ENCODE data around the gene RPL29. TPM values are rescaled to one million over a fixed set of nuclear protein-coding genes. Genes with fewer than 3 reads are reported as not detected.

Gene RPL29
- total and polyA plus RNA-seq, 2 donors from 2014 or later: 785 to 1,416 TPM

GRCh38 chr3:51982838-51983577, 12.7 kb downstream of the RPL29 start, which contains the start of gene ACY1:
TSS of gene ACY1 (plus strand) at chr3:51983535. CDS start at chr3:51984065, 530 bp downstream.
- intact Hi-C loops (cut with DNase I): no loop called here
- no peak for FAIRE-seq

DNA sequence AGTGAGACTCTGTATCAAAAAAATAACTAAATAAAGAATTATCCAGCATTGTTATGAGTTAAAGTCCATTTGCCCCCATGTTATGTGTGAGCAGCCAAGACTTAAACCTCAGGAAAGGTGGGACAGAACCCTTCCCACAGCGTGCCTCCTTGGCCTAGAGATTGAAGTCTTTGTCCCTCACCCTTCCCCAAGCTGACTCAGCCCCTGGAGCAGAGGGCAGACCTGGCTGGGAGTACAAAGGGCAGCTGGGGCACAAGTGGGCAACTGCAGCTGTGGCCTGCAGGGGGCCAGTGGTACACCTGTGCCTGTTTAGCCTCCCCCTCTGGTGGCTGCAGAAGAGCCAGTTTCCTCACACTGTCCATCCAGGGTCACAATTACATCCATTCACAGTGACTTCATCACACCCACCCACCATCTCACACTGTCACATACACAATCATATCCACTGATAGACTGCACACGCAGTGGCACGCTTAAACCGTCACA, 13.3 kb downstream of the RPL29 start:
- Histone ChIP-seq H3K27ac (ENCODE audit: low read depth in 2 of 2, low read length in 2 of 2) (peak overlapping the region; percentile 89 to 97), H3K4me1 (ENCODE audit: control insufficient read depth in 2 of 3, insufficient read depth in 2 of 3, low read depth in 1 of 3, low read length in 3 of 3) (peaks cover 2 to 28% (median 4%) of the 10 kb centered on the region in 3 donors), H3K27me3 (ENCODE audit: control insufficient read depth, insufficient read depth, low read length) (no peaks in the 10 kb centered on the region), H3K4me3 (ENCODE audit: low read length in 3 of 3) (peak overlapping the region; percentile 57 to 87 (median 82)), H3K9ac (ENCODE audit: low read length in 3 of 3) (peak overlapping the region; percentile 30 to 74 (median 52)), H3K9me3 (ENCODE audit: control insufficient read depth in 2 of 3, insufficient read depth in 1 of 3, low read length in 3 of 3) (no peaks in the 10 kb centered on the region), H3K36me3 (ENCODE audit: control insufficient read depth in 2 of 3, insufficient read depth in 3 of 3, low read length in 3 of 3) (peaks cover 0 to 4% (median 3%) of the 10 kb centered on the region in 3 donors)
- peak; percentile 44 for TF ChIP-seq CTCF (IDR thresholded peaks at IDR 0.05; ENCODE audit: borderline replicate concordance, extremely low read depth, insufficient read depth)
- peak in 4 of 5 donors; percentile 65 to 83 (median 72) for DNase-seq
- intact Hi-C loops (cut with DNase I): no loop called here
- FAIRE-seq: no peak

More at GRCh38 chr3:51982838-51983577, 12.7 kb downstream of the RPL29 start, which contains the start of gene ACY1:
- peaks cover 0 to 4% (median 3%) of the 10 kb centered on the region in 3 donors for H3K36me3 ChIP-seq (ENCODE audit: control insufficient read depth in 2 of 3, insufficient read depth in 3 of 3, low read length in 3 of 3)
- H3K4me3 ChIP-seq (ENCODE audit: low read length in 3 of 3): peak within 1 kb of the TSS; percentile 57 to 87 (median 82)
- H3K4me1 ChIP-seq (ENCODE audit: control insufficient read depth in 2 of 3, insufficient read depth in 2 of 3, low read depth in 1 of 3, low read length in 3 of 3): peaks cover 2 to 28% (median 4%) of the 10 kb centered on the region in 3 donors
- peak; percentile 86 to 97 (median 92) for DNase-seq
- H3K9ac ChIP-seq (ENCODE audit: low read length in 3 of 3): peak within 1 kb of the TSS; percentile 30 to 89 (median 74)
- TF ChIP-seq CTCF (IDR thresholded peaks at IDR 0.05; ENCODE audit: borderline replicate concordance, extremely low read depth, insufficient read depth): no peak
- no peaks in the 10 kb centered on the region for H3K27me3 ChIP-seq (ENCODE audit: control insufficient read depth, insufficient read depth, low read length)
- H3K9me3 ChIP-seq (ENCODE audit: control insufficient read depth in 2 of 3, insufficient read depth in 1 of 3, low read length in 3 of 3): no peaks in the 10 kb centered on the region
- H3K27ac ChIP-seq (ENCODE audit: low read depth in 2 of 2, low read length in 2 of 2): peak within 1 kb of the TSS; percentile 89 to 97

DNA sequence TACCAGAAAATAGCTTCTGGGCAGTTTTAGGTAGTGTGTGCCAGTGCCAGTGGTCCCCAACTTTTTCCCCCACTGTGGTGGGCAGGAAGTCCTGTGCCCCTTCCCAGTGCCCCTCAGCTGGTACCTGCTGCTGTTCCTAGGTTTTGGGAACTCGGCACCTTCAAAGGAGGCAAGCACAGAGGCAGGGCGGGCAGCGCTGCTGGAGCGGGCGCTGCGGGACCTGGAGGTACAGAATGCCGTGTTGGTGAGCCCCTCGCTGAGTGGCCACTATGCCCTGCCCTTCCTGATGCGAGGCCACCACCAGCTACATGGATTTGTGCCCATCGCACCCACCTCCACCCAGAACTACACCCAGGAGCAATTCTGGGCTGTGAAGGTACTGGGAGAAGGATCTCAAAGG, 15.4 kb downstream of the RPL29 start:
- no peak for TF ChIP-seq CTCF (IDR thresholded peaks at IDR 0.05; ENCODE audit: borderline replicate concordance, extremely low read depth, insufficient read depth)
- no peak for DNase-seq
- H3K9me3 ChIP-seq (ENCODE audit: control insufficient read depth in 2 of 3, insufficient read depth in 1 of 3, low read length in 3 of 3): no peaks in the 10 kb centered on the region
- no peak for FAIRE-seq
- H3K9ac ChIP-seq (ENCODE audit: low read length in 3 of 3): no peak overlapping the region
- H3K4me1 ChIP-seq (ENCODE audit: control insufficient read depth in 2 of 3, insufficient read depth in 2 of 3, low read depth in 1 of 3, low read length in 3 of 3): peaks cover 4 to 29% (median 5%) of the 10 kb centered on the region in 3 donors
- H3K27ac ChIP-seq (ENCODE audit: low read depth in 2 of 2, low read length in 2 of 2): no peak overlapping the region
- intact Hi-C loops (cut with DNase I): no loop called here
- no peak overlapping the region for H3K4me3 ChIP-seq (ENCODE audit: low read length in 3 of 3)
- no peaks in the 10 kb centered on the region for H3K27me3 ChIP-seq (ENCODE audit: control insufficient read depth, insufficient read depth, low read length)
- peaks cover 0 to 4% (median 3%) of the 10 kb centered on the region in 3 donors for H3K36me3 ChIP-seq (ENCODE audit: control insufficient read depth in 2 of 3, insufficient read depth in 3 of 3, low read length in 3 of 3)
